Lung (tissue), 12 donors: ENCODE results near the gene FAF2. TPM values are rescaled to one million over a fixed set of nuclear protein-coding genes. Genes with fewer than 3 reads are reported as not detected.
"Not testable (repeated sequence)": the region's sequence is repeated elsewhere in the genome, so short reads cannot be mapped to it uniquely, and the experiment has no call there.

Experiments used
- ATAC-seq: fragments of 200-7000 bp; cut with Tn5 transposase; one replicate; pipeline ENCODE4 v1.9.1; 2020; ENCODE audit warnings: moderate number of reproducible peaks; ENCODE audit not compliant: insufficient read depth, low FRiP score
- DNase-seq, 3 donors: peaks; one replicate each; pipeline ENCODE4 v3.0.0-alpha.2; 2013 to 2017
- H3K27ac ChIP-seq, 2 donors: one replicate each; pipeline ENCODE4 v1.5.1; 2013; ENCODE audit warnings: mild to moderate bottlenecking in 2 of 2, moderate library complexity in 2 of 2, control low read depth in 1 of 2, inconsistent platforms in 1 of 2, low read depth in 1 of 2, low read length in 1 of 2
- H3K27me3 ChIP-seq, 3 donors: one replicate each; pipeline ENCODE4 v1.5.1; 2013; ENCODE audit warnings: low read length in 2 of 3; ENCODE audit not compliant: control insufficient read depth in 3 of 3, insufficient read depth in 3 of 3
- H3K36me3 ChIP-seq, 4 donors: one replicate each; pipeline ENCODE4 v1.5.1; 2013; ENCODE audit warnings: low read length in 4 of 4, mild to moderate bottlenecking in 1 of 4, moderate library complexity in 1 of 4; ENCODE audit not compliant: control insufficient read depth in 4 of 4, insufficient read depth in 4 of 4
- H3K4me1 ChIP-seq, 5 donors: one replicate each; pipeline ENCODE4 v1.5.1; 2013; ENCODE audit warnings: low read length in 5 of 5, mild to moderate bottlenecking in 2 of 5, moderate library complexity in 1 of 5; ENCODE audit not compliant: control insufficient read depth in 5 of 5, insufficient read depth in 5 of 5
- H3K4me3 ChIP-seq: one replicate; pipeline ENCODE4 v1.5.1; 2013; ENCODE audit warnings: mild to moderate bottlenecking, control low read depth, moderate library complexity
- H3K9ac ChIP-seq, 2 donors: one replicate each; pipeline ENCODE4 v1.5.1; 2013; ENCODE audit warnings: low read length in 2 of 2, control low read depth in 1 of 2; ENCODE audit not compliant: insufficient read depth in 1 of 2
- H3K9me3 ChIP-seq, 4 donors: one replicate each; pipeline ENCODE4 v1.5.1; 2013; ENCODE audit warnings: low read length in 3 of 4, mild to moderate bottlenecking in 1 of 4, moderate library complexity in 1 of 4; ENCODE audit not compliant: control insufficient read depth in 4 of 4, insufficient read depth in 3 of 4
- WGBS, 2 donors: extraction: QIAGEN DNeasy Blood & Tissue Kit; methylation state at CpG; one replicate each; pipeline ENCODE4 v1.1.7; 2013; 5-methylcytosine and 5-hydroxymethylcytosine counted together
- polyA plus RNA-seq, 2 donors: library from polyadenylated mRNA; stranded (reverse); fragments of 200-250 nt; gene quantifications; one replicate each; pipeline ENCODE4 v1.2.1, GENCODE V29; 2013
- total RNA-seq, 2 donors: library from RNA; depleted of rRNA in 1 of 2; stranded (reverse); fragments of >200 nt in 1 of 2; gene quantifications; one replicate each; pipeline ENCODE4 v1.2.1, GENCODE V29; 2014 to 2021
- TF ChIP-seq, protein P1 (sequence below): IDR thresholded peaks from 2 replicates; pipeline ENCODE4 v1.5.1; 2012; ENCODE audit warnings: mild to moderate bottlenecking; ENCODE audit errors: control extremely low read depth, extremely low read depth
- donor health status: control.
- donor health status: control.
- donor health status: Bipolar disorder and iron deficiency.
- donor health status: healthy.
- donor health status: DM: yes; HTN: yes; CAD: no.

FAF2 gene
- total and polyA plus RNA-seq, 4 donors: 12.5 to 40.1 (median 26.6) TPM

DNA sequence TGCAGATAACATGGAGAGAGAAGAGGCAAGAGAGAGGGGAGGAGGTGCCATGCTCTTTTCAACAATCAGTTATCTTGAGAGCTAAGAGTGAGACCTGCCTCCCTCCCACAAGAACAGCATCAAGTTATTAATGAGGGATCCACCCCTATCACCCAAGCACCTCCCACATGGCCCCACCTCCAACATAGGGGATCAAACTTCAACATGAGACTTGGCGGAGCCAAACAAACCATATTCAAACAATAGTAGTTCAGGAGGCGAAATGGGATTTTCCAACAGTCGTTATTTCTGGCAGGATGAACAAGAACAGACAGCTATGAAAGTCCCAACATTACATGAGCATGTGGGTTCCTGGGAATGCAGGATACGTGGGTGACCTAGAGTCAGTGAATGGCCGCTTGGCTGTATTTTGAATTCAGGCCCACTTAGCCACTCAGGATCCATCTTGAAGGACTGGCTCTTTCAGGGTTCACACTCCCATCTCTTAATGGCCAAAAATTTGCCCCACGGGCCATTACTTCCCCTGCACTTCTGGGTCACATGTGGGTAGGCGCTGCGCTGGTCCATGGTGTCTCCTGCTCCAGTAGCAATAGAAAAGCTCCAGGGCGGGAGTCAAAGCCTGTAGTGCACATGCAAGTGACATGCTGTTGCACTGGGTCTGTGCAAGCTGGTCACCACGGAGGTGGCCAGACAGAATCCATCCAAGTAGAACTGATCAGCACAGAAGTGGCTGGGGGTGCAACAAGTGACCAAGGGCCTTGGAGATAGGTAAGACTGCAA, 7.1 kb upstream of the FAF2 start:
- Histone ChIP-seq H3K4me1 (no peaks in the 10 kb centered on the region), H3K9ac (no peak overlapping the region), H3K4me3 (no peak overlapping the region), H3K27me3 (peaks cover 0 to 3% (median 0%) of the 10 kb centered on the region in 3 donors), H3K36me3 (no peaks in the 10 kb centered on the region), H3K9me3 (no peaks in the 10 kb centered on the region), H3K27ac (no peak overlapping the region)
- DNase-seq (no peak), ATAC-seq (no peak)
- WGBS, 2 donors: 79 to 89% methylated on average over 10 of the region's 10 CpGs
- TF ChIP-seq, protein P1, sequence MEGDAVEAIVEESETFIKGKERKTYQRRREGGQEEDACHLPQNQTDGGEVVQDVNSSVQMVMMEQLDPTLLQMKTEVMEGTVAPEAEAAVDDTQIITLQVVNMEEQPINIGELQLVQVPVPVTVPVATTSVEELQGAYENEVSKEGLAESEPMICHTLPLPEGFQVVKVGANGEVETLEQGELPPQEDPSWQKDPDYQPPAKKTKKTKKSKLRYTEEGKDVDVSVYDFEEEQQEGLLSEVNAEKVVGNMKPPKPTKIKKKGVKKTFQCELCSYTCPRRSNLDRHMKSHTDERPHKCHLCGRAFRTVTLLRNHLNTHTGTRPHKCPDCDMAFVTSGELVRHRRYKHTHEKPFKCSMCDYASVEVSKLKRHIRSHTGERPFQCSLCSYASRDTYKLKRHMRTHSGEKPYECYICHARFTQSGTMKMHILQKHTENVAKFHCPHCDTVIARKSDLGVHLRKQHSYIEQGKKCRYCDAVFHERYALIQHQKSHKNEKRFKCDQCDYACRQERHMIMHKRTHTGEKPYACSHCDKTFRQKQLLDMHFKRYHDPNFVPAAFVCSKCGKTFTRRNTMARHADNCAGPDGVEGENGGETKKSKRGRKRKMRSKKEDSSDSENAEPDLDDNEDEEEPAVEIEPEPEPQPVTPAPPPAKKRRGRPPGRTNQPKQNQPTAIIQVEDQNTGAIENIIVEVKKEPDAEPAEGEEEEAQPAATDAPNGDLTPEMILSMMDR: no peak

DNA sequence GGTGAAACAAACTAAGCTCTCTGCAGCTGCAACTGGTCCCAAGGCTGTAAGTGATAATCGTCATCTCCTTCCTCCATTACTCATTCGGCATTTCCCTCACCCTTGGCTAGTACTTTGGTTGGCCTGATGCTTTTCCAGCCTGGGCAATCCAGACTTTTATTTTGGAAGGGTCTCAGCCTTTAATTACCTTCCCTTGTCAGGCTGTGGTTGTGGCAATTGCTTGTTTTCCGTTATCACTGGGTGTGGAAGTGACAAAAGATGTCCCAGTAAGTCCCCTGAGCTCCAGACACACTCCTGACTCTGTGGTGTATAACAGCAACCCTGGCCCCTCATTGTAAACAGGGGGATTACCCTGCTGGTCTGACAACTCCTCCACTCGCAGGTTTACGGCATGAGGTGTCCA, 6.3 kb upstream of the FAF2 start:
- no peak overlapping the region for H3K9ac ChIP-seq
- no peak for ATAC-seq
- peaks cover 0 to 2% (median 0%) of the 10 kb centered on the region in 5 donors for H3K4me1 ChIP-seq
- 38 to 42% methylated on average over 5 of the region's 5 CpGs for WGBS, 2 donors
- H3K36me3 ChIP-seq: no peaks in the 10 kb centered on the region
- no peak overlapping the region for H3K4me3 ChIP-seq
- H3K9me3 ChIP-seq: no peaks in the 10 kb centered on the region
- H3K27ac ChIP-seq: no peak overlapping the region
- H3K27me3 ChIP-seq: peaks cover 0 to 3% (median 0%) of the 10 kb centered on the region in 3 donors
- TF ChIP-seq, protein P1: no peak
- no peak for DNase-seq

DNA sequence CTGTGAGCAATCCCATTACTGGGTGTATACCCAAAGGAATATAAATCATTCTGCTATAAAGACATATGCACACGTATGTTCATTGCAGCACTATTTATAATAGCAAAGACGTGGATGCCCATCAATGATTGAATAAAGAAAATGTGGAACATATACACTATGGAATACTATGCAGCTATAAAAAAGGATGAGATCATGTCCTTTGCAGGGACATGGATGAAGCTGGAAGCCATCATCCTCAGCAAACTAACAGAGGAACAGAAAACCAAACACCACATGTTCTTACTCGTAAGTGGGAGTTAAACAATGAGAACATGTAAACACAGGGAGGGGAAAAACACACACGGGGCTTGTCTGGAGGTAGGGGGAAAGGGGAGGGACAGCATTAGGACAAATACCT, 5.3 kb upstream of the FAF2 start:
- H3K27ac ChIP-seq, H3K9me3 ChIP-seq, ATAC-seq, DNase-seq, H3K4me1 ChIP-seq, H3K27me3 ChIP-seq, H3K4me3 ChIP-seq, H3K9ac ChIP-seq, H3K36me3 ChIP-seq: not testable (repeated sequence)
- WGBS, 2 donors: 71 to 82% methylated on average over 4 of the region's 4 CpGs

DNA sequence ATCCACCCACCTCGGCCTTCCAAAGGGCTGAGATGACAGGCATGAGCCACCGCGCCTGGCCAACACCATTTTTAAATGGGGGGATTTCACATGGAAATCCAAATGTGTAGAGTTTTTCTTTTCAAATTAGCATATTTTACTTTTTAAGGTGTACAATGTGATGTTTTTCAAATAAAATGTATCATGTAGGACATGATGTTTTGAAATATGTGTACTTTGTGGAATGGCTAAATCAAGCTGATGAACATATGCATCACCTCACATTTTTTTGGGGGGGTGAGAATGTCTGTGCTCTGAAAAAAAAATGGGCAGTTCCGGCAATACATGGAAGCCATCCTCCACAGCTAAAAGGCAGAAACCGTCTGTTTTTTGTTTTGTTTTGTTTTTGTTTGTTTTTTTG, 3.4 kb upstream of the FAF2 start:
- DNase-seq (no peak), ATAC-seq (no peak)
- H3K4me1 ChIP-seq: peaks cover 0 to 18% (median under 1%) of the 10 kb centered on the region in 5 donors
- H3K9me3 ChIP-seq: no peaks in the 10 kb centered on the region
- peaks cover 0 to 3% (median 0%) of the 10 kb centered on the region in 3 donors for H3K27me3 ChIP-seq
- no peak overlapping the region for H3K9ac ChIP-seq
- WGBS, 2 donors: 91% methylated on average over 5 of the region's 5 CpGs
- no peak overlapping the region for H3K4me3 ChIP-seq
- no peak overlapping the region for H3K27ac ChIP-seq
- TF ChIP-seq, protein P1: no peak
- H3K36me3 ChIP-seq: peaks cover 0 to 6% (median 0%) of the 10 kb centered on the region in 4 donors
